Stimulated activated CD4-positive, alpha-beta T cell treated with anti-CD3 and anti-CD28 coated beads, Interleukin-2, amount 100 ng/mL, for 4 hours (primary cell): Measurements from ENCODE around the gene ACKR2.

ENCODE experiments used
- DNase-seq: peaks from one replicate; pipeline ENCODE4 v3.0.0-alpha.2; 2020; ENCODE audit warnings: low read depth

The ACKR2 gene

DNA sequence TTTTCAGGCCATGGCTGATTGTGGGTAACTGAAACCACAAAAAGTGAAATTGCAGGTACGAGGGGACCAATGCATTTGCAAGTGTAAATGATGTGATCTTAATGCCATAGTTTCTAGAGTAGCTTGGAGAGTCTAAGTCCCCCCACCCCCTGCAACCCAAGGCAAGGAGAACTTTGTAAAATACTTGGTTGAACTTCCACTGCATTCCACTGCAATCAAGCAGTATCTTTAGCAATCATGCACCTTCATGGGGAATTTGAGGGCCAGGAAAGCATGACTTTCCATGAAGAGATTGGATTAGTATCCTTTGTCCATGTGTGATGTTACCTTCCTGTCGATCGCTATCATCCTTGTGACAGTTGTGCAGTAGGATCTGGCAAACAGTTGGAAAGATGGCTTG, 77.8 kb downstream of the ACKR2 start:
- DNase-seq, result no peak

DNA sequence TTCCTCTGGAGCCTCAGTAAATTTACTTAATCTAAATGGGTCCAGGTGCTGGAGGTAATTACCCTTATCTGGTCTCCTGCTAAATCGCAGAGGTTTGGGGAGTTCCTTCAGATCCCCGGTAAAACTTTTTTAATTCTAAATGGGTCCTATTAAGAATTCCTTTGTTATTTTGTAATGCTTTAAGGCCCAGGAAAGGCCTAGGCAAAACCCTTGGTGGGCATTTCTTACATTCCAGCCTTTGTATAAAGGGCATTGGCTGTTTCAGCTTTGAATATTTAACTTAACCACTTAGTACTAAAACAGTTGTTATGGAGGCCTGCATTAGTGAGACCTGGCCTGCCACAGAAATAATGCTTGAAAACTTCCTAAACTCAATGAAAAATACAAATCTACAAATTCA, 81.8 kb downstream of the ACKR2 start:
- no peak for DNase-seq

DNA sequence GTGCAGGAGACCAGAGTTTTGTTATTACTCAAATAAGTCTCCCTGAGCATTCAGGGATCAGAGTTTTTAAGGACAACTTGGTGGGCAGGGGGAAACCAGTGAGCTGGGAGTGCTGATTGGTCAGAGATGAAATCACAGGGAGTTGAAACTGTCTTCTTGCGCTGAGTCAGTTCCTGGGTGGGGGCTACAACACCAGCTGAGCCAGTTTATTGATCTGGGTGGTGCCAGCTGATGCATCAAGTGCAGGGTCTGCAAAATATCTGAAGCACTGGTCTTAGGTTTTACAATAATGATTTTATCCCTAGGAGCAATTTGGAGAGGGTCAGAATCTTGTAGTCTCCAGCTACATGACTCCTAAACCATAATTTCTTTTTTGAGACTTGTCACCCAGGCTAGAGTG, 82.9 kb downstream of the ACKR2 start:
- DNase-seq, result no peak

DNA sequence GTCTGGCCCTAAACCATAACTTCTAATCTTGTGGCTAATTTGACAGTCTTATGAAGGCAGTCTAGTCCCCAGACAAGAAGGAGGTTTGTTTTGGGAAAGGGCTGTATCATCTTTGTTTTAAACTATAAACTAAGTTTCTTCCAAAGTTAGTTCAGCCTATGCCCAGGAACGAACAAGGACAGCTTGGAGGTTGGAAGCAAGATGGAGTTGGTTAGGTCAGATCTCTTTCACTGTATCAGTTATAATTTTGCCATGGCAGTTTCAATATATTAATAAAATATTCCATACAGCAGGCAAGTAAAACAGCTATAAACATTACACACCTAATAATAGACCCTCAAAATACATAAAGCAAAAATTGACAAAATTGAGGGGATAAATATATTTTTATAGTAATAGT, 83.6 kb downstream of the ACKR2 start:
- DNase-seq, result no peak

DNA sequence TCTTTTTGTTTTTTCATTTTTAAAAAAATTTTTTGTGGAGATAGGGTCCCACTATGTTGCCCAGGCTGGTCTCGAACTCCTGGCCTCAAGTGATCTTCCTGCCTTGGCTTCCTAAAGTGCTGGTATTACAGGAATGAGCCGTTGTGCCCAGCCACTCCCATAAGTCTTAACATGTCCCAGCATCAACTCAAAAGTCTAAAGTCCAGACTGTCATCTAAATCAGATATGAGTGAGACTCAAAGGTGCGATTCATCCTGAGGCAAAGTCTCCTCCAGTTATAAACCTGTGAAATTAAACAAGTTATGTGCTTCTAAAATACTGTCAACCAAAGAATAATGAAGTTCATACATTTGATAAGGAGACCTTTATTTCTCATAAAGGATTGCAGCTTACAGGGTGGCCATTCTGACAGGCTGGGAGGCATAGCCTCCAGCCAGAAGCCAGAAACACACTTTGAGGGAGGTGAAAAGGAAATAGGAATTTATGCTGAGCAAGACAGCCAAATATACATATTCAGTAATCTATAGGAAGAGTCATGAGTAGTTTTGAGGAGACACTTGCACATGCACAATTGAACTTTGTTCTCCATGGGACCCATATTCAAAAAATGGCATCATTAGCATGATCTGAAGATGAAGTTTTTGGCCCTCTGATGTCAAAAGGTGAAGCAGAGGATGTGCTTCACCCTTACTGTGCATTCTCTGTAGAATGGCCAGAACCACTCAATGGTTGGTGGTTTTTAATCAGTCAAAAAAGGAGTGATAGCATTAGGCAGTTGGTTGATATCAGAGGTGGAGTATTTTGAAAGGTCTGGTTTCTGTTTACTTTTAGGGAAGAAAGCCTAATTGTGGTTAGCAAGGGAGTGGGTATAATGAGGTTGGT, 85.7 kb downstream of the ACKR2 start:
- DNase-seq, result no peak

DNA sequence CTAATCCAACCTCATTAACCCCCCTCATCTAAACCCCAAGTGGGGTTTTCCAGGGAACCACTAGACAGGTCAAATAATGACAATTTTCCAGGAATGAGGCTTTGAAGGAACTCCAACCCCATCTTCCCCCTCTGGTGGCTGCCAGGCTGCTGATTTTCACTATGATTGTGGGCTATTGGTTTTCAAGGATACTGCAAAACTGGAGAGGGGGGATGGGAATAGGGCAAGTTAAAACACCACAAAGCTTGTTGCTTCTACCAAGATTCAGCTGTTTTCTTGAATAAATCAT, 86.3 kb downstream of the ACKR2 start:
- no peak for DNase-seq

DNA sequence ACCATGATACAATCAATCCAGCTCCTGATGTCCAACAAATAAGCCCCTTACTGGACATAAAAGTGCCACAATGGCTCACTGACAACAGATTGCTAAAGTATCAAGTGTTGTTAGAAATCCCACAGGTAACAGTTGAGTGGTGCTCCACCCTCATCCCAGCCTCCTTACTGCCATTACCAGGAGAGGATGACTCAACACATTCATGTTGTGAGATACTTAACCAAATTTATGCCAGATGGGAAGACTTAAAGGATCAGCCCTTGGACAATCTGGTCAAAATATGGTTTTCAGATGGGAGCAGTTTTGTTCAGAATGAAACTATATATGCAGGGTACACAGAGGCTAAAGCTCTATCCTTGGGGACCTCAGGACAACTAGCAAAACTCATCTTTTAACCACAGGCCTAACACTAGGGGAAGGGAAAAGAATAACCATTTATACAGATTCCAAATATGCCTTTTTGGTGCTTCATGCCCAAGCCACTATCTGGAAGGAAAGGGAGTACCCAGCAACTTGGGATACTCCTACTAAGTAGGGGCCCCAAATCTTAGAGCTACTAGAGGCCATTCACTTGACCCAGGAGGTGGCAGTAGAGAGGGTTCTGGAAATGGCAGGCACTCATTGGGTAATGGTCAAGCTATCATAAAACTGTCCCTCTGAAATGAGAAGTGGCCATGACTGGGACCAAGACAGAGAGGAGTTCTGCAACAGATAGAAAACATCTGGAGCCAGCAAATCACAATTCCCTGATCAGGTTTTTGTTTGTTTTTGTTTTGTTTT, 89.8 kb downstream of the ACKR2 start:
- DNase-seq, result no peak

DNA sequence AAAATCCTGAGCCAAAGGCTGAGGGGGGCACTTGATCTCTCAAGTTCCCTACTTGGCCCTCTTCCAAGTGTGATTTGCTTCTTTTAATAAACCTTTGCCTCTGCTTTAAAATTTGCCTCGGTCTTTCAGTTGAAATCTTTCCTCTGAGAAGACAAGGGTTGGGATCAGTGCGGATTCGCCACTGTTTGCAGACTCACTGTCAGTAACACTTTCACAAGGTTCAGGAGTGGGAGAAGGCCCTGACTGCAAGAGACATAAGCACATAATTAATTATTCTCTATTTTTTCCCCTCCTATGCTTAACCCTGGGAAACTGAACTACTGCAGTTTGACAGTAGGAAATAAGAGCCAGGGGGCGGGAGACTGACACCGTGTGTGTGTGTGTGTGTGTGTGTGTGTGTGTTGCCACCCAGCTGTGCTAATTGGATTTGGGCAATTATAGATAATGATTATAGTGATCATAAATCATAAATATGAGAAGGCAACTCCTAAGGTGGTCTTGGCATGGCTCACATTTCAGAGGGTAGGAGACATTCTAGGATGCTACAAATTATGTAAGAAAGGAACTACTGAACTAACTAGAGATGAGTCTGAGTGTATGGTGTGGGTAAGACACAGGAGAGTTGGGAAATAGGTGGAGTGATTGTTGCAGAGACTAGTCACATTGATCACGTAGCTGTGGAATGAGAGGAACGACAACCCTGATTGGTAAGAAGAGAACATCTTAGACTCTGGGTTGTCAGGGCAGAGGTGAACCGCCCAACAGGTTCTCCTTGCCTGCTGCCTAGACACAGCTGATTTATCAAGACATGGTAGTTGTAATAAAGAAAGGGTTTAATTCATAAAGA, 91.2 kb downstream of the ACKR2 start:
- no peak for DNase-seq

DNA sequence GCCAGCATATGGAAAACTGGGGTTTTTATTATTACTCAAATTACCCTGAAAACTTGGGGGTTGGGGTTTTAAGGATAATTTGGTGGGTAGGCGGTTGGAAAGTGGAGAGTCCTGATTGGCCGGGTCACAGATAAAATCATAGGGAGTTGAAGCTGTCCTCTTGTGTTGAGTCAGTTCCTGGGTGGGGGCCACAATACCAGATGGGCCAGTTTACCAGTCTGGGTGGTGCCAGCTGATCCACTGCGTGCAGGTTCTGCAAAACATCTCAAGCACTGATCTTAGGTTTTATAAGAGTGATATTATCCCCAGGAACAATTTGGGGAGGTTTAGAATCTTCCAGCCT, 91.8 kb downstream of the ACKR2 start:
- DNase-seq, result no peak

DNA sequence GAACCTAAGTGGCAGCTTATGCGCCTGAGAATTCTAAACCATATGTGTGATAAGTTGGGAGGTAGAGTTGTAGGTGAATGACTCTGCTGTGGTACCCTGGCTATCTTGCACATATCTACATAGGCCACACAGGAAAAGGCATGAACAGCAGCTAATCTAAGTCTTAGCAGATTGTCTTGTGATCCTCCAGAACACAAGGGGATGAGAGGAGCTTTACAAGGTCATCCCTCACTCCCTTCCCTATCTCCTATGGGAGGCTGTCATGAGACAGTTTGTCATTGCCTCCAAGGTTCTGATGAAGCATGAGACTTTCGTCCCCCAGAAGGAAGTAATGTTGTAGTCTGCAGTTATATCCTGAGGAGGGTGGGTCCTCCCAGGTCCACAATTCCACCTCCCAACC, 93.0 kb downstream of the ACKR2 start:
- no peak for DNase-seq

DNA sequence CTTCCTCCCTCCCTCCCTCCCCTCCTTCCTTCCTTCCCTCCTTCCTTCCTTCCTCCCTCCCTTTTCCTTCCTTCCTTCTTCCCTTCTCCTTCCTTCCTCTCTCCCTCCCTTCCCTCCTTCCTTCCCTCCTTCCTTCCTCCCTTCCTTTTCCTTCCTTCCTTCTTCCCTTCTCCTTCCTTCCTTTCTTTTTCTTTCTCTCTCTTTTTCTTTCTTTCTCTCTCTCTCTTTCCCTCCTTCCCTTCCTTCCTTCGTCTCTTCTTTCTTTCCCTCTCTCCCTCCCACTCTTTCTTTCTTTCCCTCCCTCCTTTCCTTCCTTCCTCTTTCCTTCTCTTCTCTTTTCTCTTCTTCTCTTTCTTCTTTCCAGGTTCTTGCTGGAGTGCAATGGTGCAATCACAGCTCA, 94.8 kb downstream of the ACKR2 start:
- DNase-seq, result no peak

DNA sequence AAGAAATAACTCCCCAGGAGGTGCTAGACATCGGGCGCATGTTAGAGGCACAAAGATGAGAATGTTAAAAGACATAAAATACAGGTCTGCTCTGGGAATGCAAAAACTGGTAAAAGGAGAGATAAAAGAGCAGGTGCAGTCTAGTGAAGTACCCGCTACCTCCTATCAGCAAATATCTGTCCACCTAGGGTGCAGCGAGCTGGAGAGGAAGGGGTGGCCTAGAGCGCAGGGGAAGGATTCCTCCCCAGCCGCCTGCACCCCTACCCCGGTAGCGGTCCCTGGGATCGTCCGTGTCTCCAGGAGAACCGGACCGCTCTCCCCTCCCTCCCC, 96.5 kb downstream of the ACKR2 start:
- no peak for DNase-seq

DNA sequence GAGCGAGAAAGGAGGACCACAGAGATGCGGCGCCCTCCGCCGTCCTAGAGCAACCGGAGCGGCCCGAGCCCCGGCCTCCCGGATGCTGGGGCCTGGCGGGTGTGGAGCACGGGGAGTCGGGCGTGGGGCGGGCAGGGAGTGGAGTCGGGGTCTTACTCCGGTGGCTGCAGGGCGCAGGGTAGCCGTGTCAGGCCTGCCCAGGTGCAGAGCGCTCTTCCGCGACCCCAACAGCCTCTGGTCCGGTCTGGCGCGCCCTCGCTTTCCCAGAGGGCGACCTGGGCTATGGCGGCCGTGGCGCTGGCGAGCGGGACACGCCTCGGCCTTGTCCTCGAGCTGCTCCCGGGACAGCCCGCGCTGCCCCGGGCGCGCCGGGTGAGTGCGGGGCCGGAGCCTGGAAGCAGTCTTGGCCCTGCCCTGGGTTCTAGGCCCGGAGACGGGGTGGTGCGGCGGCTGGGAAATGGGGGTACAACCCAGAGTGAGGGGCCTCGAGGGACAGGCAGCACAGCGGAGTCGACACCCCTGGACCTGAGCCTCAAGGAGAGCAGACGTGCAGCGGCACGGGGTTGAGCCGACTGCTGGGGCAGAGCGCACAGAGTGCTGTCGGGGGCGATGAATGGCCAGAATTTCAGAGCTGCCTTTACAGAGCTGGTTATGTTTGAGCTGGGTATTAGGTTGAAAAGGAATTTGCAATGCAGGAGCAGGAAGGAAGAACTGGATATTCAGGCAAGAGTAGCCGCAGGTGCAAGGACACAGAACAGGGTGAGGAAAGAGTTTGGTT, 97.0 kb downstream of the ACKR2 start, which contains the start of gene ZNF662:
TSS of gene ZNF662 (plus strand) at position 73 of the 778 bp plus-strand sequence. CDS start 1,973 bp downstream, outside the sequence.
- no peak for DNase-seq

DNA sequence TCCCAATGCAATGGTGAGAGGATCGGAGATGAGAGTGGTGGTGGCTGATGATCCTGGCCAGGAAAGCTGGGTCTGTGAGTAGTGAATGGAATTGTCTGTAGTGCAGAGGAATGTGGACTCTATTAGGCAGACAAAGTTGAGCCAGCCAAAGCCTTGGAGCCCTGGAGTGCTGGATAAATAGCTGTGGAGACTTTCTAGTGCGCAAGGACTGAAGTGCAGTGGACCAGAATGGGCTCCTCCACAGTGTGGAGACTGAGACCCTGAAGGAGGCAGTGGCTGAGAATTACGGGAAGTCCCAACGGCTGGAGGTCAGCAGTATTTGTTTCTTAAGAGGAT, 97.6 kb downstream of the ACKR2 start:
- no peak for DNase-seq

DNA sequence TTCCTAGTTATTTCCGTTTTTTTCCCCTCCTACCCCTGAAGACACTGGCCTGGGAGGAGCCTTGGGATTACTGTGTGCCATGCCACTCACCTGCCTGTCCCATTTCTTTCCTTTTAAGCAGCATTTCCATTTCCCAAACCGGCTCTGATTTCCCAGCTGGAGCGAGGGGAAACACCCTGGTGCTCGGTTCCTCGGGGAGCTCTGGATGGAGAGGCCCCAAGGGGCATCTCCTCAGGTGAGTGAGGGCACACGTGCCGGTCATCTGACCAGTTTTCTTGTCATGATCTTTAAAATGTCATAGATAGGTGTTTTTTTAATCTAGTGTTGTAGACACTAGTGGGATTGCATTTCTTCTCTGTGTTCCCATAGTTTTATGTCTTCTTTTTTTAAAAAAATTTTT, 99.4 kb downstream of the ACKR2 start:
- DNase-seq, result no peak

DNA sequence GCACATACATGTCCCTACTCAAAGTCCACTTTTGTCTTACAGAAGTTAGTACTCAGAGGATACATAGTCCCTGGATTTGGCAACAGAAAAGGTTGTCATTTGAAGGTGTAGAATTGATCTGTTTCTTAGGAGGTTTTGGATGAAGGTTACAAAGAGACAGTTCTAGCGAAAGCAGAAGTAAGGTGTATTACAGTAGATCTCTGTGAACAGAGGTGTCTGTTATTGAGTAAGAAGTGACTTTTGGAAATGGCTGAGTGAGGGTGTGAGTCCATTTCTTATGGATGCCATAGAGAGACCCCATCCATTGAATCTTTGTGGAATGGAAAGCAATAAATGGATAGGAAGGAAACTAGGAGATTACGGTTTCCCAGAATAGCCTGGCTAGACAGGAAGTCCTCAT, 102.3 kb downstream of the ACKR2 start:
- no peak for DNase-seq

DNA sequence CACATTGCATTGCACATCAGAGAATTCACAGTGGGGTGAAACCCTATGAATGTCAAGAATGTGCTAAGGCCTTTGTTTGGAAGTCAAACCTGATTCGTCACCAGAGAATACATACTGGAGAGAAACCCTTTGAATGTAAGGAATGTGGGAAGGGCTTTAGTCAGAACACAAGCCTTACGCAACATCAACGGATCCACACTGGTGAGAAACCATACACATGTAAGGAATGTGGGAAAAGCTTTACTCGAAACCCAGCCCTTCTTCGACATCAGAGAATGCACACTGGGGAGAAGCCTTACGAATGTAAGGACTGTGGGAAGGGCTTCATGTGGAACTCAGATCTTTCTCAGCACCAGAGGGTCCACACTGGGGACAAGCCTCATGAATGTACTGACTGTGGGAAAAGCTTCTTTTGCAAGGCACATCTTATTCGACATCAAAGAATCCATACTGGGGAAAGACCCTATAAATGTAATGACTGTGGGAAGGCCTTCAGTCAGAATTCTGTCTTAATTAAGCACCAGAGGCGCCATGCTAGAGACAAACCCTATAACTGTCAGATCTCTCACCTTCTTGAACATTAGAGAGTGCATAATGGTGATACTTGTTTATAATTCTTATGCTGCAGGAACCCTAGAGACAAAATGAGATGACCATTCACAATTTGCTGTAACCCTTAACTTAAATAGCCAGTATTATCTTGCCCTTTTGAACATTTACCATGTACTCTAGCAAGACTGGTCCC, 105.7 kb downstream of the ACKR2 start:
- no peak for DNase-seq
